Measurements from ENCODE around the gene FAM3A.

The FAM3A gene

DNA sequence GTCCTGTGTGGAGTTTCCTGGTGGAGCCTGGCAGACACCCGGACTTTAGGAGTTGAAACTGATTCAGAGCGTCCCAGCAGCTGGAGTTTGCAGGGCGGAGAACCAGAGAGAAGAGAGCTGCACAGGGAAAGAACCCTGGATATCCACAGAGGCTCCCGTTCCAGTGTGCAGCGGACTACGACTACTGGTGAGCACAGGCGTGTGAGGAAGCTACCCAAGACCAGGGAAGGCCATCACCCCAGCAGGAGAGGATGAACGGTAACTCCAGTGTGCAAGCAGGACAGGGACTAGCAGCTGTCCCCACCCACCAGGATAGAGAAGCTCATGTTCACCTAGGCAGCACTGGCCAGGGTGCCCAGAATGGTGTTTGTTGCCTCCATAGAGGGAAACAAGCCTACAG is 39.2 kb downstream of the FAM3A start:
- no peak for DNase-seq

DNA sequence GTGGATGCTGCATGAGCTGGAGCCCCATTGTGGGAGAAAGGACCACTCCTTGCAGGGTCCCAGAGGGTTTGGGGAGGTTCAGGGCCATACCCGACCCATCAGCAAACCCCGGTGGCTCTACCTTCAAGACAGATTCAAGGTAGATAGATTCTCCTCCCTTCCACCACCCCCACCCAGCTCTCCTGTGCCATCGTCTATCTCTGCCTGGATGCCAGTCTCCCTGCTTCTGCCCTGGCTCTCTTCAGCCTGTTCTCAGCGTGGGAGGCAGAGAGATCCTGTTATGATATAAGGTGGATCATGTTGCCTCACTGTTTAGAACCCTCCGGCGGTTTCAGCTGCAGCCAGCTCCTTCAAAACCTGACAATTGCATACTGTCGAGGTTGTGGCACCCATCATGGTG is 42.3 kb downstream of the FAM3A start:
- DNase-seq = no peak

DNA sequence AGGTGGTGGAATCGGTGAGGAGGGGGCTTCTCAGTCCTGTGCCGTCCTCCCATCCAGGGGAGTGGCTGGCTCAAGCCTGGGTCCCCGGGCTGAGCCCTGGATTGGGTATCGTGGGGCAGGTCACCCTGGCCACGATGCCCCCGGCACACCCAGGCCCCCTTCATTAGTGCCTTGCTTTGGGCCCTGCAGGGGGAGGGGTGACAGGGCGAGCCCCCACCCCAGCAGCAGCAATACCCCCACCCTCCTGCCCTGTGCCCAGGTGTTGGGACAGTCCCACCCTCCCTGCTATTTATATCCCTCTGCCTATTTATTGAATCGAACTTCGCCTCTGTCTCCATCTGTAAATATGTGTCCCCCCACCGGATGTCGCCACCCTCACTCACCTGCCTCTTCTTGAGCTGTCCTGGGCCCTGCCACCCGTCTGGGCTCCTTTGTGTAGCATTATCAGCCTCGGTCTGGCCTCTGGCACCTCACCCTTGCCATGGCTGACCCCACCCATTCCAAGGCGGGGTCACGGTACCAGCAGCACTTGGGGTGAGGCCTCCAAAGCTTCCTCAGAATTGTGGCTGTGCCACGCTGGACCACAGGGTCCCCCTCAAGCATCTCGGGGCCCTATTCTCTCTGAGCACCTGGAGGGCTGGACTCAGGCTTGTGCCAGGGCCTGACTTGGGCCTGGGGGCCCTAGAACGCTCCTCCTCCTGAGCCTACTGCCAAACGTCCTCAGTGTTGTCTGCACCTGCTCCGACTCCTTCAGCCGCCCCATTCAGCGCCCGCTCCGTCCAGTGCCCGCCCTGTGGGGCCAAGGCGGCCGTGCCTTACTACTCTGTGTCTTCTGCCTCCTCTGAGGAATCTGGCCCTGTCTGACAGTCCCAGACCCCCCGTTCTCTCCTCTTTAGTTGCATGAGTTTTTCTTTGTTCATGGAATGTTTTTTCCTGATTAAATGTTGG is 43.1 kb downstream of the FAM3A start:
- DNase-seq = no peak

DNA sequence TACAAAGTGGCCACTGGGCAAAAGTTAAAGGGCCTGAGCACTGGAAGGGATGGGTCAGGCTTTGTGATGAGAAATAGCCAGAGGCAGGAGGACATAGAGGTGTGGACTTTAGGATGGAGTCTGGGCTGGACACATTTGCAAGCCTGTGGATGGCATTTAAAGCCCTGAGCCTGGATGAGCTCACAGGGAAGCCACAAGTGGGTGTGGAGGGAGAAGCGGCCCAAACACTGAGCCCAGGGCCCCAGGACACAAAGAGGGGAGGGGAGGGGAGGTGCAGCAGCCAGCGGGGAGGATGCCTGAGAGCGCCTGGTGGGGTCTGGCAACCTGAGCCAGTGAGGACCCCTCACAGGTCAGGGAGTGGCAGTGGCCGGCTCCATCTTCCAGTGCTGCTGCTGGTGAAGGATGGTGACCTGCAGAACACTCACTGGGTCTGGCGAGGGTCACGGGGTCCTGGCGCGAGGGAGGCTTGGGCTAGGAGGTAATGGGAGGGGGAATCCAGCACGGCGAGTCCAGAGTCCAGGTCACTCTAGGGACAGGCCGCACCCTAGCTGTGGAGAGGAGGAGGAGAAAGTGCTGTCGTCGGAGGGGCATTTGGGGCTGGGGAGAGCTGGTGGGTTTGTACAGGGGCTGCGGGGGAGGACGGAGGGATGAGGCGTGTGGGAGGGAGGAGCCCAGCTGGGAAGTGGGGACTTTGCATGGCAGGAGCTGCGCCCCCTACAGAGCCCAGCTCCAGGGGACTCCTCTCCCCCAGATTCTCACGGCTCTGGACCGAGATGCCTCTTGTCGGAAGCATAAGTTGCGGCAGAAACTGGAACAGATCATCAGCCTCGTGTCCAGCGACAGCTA is 44.0 kb downstream of the FAM3A start:
- no peak for DNase-seq

DNA sequence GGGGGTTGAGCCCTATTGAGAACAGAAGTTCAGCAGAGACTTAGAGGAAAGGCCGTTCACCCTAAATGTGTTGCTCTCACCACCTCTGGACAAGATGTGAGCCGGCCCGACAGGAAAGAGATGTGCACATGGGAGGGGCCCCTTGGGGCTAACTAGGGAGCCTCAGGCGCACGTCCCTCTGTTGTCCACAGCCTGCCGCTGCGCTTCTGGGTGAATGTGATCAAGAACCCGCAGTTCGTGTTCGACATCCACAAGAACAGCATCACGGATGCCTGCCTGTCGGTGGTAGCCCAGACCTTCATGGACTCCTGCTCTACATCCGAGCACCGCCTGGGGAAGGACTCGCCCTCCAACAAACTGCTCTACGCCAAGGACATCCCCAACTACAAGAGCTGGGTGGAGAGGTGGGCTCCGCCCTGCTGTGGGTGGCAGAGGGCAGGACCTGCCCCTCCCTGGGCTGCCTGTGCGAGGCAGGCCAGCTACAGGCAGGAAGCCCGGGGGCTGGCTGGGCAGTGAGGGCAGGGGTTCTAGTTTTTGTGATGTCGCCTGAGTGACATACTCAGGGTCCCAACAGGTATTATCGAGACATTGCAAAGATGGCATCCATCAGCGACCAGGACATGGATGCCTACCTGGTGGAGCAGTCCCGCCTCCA is 45.0 kb downstream of the FAM3A start:
- DNase-seq = no peak

DNA sequence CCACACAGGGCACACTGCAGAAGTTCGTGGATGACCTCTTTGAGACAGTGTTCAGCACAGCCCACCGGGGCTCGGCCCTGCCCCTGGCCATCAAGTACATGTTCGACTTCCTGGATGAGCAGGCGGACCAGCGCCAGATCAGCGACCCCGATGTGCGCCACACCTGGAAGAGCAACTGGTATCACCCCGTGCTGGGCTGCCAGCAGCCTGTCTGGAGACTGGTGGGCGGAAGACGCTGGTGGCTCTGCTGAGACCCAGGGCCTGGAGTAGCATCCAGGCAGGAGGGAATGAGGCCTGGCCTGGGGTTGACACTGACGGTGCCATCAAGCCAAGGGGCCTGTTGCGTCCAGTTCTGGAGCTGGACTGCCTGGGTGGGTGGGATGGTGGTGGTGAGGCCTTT is 45.6 kb downstream of the FAM3A start:
- no peak for DNase-seq

DNA sequence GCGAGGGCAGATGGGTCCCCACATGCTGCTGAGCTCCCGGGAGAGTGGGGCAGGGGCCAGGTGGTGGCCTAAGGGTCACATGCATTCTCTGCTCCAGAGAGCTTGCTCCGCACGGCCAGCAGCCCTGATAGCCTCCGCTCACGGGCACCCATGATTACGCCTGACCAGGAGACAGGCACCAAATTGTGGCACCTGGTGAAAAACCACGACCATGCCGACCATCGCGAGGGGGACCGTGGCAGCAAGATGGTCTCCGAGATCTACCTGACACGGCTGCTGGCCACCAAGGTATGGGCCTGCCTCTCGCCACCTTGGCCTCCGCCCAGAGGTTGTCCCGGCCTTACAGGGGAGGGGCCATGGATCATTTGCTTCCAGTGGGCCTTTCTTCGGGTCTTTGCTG is 46.2 kb downstream of the FAM3A start:
- DNase-seq = no peak

DNA sequence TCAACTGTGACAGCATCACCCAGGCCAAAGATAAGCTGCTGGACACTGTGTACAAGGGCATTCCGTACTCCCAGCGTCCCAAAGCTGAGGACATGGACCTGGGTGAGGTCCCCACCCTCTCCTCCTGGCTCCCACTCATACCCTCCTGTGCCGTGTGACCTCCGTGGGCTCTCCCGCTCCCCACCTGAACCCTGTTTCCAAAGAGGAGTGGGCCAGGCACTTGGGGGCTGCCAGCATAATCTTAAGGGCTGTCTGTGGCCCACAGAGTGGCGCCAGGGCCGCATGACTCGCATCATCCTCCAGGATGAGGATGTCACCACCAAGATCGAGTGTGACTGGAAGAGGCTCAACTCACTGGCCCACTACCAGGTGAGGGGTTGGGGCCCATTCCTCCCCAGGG is 46.9 kb downstream of the FAM3A start:
- DNase-seq = no peak

DNA sequence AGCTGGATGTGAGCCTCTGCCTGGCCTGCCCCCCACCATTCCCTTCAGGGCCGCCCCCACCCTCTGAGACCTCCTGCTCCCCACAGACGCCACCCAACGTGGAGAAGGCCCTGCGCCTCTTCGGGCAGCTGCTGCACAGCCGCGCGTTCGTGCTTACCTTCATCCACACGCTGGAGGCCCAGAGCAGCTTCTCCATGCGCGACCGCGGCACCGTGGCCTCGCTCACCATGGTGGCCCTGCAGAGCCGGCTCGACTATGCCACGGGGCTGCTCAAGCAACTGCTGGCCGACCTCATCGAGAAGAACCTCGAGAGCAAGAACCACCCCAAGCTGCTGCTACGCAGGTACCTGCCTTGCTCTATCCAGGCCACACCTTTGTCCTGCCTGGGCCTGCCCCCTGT is 47.8 kb downstream of the FAM3A start:
- DNase-seq = no peak

DNA sequence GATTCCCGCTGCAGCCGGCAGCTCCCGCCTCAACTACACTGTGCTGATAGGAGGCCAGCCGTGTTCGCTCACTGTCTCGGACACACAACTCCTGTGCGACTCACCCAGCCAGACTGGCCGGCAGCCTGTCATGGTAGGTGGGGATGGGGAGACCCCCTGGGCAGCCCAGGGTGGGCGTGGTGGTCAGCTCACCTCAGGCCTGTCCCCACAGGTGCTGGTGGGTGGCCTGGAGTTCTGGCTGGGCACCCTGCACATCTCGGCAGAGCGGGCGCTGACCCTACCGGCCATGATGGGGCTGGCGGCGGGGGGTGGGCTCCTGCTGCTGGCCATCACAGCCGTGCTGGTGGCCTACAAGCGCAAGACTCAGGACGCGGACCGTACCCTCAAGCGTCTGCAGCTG is 48.5 kb downstream of the FAM3A start:
- no peak for DNase-seq

DNA sequence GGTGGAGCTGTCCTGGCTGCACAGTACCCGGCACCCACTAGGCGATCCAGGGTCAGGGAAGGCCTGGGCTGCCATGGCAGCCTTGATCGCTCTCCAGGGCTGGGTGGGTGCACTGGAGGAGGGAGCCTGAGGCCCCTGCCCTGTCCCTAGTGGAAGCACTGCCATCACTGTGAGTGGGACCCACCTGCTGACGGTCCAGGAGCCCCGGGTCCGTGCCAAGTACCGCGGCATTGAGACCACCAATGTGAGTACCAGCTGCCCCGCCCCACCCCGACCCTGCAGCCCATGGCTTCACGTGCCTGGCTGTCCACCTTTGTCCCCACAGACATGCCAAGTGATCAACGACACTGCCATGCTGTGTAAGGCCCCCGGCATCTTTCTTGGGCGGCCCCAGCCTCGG is 49.1 kb downstream of the FAM3A start:
- no peak for DNase-seq

DNA sequence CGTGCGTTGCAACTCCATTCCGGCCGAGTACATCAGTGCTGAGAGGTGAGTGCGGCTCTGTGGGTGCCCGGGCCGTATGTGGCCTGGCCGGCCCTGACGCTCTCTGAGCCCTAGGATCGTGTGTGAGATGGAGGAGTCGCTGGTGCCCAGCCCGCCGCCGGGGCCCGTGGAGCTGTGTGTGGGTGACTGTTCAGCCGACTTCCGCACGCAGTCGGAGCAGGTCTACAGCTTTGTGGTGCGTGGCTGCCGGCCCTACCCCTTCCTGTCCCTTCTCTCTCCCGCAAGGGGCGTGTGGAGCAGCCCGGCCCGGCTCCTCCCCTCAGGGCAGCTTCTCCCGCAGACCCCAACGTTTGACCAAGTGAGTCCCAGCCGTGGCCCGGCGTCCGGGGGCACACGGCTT is 50.0 kb downstream of the FAM3A start:
- DNase-seq = no peak

DNA sequence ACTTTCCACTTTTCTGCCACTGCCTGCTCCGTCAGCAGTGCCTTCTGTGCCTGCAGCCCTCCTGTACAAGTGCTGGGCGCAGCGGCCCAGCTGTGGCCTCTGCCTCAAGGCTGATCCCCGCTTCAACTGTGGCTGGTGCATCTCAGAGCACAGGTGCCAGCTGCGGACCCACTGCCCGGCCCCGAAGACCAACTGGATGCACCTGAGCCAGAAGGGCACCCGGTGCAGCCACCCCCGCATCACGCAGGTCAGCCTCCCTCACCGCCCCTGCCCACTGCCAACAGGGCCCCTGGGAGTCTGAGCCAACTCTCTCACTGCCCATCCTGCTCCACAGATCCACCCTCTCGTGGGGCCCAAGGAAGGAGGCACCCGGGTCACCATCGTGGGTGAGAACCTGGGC is 50.4 kb downstream of the FAM3A start:
- no peak for DNase-seq

DNA sequence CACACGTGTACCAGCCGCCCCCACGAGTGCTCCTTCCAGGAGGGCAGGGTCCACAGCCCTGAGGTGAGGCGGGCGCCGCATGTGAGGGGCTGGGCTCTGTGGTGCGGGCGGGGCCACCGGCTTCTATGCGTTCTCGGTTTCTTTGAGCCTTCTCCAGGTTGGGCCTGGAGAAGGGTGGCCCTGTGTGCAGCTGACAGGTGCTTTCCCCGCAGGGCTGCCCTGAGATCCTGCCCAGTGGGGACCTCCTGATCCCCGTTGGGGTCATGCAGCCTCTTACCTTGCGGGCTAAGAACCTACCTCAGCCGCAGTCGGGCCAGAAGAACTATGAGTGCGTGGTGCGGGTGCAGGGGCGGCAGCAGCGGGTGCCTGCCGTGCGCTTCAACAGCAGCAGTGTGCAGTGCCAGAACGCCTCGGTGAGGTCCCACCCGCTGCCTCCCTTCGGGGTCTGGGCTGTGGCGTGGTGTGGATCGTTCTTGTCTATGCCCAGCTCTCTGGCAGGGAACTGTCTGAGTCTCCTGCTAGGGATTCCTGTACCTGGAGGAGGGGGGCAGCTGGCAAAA is 51.1 kb downstream of the FAM3A start:
- DNase-seq = no peak

DNA sequence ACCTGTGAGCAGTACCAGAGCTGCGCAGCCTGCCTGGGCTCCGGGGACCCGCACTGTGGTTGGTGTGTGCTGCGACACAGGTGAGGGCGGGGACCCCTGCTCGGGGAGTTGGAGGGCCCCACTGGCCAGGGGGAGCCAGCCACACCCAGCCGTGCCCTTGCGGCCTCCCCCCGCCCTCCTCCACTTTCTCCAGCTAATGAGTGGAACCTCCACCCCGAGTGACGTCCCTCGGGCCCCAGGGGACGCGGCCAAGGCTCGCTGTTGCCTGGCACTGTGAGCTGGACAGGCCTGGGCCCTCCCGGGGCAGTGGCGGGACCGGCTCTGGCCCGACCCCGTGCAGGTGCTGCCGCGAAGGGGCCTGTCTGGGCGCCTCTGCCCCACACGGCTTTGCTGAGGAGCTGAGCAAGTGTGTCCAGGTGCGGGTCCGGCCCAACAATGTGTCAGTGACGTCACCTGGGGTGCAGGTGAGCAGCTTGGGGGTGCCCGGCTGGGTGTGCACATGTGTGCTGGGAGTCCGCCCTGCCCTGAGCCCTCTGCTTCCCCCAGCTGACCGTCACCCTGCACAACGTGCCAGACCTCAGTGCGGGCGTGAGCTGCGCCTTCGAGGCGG is 52.3 kb downstream of the FAM3A start:
- no peak for DNase-seq

DNA sequence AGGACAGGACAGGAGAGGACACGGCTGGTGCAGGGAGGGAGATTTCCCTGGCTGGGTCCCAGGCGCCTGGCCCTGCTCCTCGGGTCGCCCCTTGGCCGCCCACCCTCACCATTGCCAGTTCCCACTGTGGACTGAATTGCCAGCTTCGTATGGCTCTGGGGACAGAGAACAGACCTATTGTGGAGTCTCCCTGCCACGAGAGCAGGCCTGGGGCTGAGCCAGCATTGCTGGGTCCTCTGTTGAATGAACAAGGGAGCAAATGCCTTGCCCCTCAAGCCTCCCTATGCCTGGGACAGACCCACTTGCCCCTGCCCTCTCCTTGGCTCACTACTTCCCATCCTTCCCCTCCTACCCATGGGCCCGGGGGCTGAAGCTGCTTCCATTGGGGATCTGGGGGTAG is 53.6 kb downstream of the FAM3A start:
- no peak for DNase-seq

DNA sequence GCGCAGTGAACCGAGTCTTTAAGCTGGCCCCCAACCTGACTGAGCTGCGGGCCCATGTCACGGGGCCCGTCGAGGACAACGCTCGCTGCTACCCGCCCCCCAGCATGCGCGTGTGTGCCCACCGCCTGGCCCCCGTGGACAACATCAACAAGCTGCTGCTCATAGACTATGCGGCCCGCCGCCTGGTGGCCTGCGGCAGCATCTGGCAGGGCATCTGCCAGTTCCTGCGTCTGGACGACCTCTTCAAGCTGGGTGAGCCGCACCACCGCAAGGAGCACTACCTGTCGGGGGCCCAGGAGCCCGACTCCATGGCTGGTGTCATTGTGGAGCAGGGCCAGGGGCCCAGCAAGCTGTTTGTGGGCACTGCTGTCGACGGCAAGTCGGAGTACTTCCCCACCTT is 55.7 kb downstream of the FAM3A start:
- DNase-seq = no peak

DNA sequence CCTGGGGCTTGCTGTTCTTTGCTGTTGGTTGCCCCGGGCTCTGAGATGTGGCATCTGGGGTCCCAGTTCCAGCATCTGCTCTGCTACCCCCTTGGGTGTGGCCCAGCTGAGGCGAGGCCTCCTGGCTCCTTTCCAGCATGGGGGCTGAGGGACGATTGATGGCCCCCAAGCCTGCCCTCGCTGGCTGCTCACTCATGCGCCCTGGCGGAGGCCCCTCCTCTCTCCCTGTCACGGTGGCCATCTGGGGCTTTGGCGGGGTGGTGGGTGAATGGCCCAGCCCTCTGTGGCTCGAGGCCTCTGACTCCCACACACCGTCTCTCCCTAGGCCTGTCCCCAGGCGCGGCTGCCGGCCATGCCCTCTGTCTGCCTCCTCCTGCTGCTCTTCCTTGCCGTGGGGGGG is 56.2 kb downstream of the FAM3A start:
- no peak for DNase-seq

DNA sequence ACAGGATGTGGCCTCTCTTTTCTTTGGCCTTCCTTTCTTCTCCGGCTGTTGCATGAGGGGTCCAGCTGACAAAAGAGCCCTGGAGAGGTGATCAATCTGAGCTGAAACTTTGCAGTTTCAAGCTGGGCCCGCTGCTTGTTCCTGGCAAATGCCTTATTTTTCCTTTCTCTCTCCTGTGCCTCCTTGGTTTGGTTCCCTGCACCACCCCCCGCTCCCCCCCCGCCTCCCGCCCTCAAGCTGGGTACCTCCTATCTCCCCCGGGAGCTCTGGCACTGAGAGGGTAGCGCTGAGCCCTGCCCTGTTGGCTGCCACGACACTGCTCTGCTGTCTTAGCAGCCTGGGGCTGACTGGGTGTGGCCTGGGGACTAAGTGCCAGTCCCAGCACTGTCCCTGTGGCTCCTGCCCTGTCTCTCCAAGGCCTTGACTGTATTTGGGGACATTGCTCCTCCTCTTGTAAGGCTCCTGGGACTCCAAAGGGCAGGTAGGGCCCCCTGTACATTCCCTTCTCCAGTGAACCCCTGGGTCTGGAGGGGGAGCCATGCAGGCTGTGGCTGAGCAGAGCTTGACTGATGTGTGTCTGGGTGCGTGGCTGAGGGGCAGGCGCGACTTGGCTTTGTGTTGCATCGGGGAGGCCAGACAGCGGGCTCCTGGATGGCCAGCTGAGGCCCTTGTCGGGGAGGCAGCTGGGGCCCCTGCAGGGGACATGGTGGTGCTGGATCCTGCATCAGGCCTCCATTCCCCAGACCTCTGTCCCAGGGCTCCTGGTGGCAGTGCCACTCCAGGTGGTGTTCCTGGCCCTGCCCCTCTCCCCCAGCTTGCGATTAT is 56.9 kb downstream of the FAM3A start:
- DNase-seq = peak; percentile 16

DNA sequence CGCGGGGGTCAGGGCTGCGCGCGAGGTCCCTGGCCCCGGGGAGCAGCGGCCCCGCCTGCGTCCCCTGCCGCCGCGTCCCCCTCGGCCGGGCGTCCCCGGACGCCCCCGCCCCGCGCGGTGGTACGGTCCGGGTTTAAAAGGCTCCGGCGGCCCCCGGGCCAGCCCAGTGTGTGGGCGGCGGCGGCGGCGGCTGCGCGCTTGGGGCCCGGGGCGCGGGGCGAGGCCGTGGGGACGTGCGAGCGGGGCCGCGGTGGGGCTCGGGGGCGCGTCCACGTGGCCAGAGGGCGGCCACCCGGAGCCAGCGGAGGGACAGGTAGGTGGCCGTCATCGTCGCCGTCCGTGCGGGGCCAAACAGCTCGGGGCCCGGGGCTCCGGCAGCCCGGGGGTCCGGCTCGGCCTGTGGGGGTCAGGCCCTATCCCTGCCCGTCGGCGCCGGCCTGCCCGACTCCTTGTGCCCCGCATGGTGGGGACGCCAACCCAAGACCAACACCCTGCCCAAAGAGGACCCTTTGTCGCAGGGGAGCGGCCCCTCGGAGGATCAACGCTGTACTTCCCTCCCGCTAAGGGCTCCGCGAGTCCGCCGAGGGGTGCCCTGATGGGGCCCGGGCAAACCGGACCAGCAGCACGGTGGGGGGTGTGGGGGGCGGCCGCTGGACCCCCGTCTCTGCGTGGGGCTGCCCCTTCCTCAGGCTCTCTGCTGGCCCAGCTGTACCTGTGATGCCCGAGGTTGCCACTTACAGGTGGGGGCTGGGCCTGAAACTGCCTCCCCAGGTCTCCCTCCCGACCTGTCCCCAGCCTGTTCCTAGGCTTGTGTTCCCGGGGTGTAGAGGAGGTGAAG is 57.7 kb downstream of the FAM3A start, which contains the start of gene PLXNA3:
TSS of gene PLXNA3 (plus strand) at position 166 of the 838 bp plus-strand sequence. CDS start 1,903 bp downstream, outside the sequence.
- peak; percentile 45 for DNase-seq

Measured in inflammatory macrophage treated with lipopolysaccharide for 4 hours (primary cell).